Suppressor macrophage treated with lipopolysaccharide for 4 hours (primary cell): Measurements from ENCODE around the gene PMPCA.
"Not testable (repeated sequence)": the region's sequence is repeated elsewhere in the genome, so short reads cannot be mapped to it uniquely, and the experiment has no call there.

Source experiments
- DNase-seq: peaks from one replicate; pipeline ENCODE4 v3.0.0-alpha.2; 2020

The PMPCA gene

DNA sequence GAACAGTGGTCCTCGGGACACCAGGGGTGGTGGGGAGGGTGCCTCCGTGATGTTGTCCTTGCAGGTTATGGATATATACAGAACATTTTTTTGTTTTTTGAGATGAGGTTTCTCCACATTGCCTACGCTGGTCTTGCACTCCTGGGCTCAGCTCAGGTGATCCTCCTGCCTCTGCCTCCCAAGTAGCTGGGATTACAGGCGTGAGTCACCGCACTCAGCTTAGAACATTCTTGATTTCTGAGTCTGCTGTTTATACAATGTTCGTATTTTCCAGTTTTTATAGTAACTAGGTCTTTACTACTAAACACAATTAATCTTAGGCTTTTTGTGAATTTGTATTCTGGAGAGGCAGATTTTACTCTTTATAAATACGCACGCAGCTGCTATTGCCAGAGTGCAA, 6.0 kb downstream of the PMPCA start:
- DNase-seq, result no peak

- DNase-seq, result no peak
Measured at GRCh38 chr9:136416914-136417313, 6.5 kb downstream of the PMPCA start.

DNA sequence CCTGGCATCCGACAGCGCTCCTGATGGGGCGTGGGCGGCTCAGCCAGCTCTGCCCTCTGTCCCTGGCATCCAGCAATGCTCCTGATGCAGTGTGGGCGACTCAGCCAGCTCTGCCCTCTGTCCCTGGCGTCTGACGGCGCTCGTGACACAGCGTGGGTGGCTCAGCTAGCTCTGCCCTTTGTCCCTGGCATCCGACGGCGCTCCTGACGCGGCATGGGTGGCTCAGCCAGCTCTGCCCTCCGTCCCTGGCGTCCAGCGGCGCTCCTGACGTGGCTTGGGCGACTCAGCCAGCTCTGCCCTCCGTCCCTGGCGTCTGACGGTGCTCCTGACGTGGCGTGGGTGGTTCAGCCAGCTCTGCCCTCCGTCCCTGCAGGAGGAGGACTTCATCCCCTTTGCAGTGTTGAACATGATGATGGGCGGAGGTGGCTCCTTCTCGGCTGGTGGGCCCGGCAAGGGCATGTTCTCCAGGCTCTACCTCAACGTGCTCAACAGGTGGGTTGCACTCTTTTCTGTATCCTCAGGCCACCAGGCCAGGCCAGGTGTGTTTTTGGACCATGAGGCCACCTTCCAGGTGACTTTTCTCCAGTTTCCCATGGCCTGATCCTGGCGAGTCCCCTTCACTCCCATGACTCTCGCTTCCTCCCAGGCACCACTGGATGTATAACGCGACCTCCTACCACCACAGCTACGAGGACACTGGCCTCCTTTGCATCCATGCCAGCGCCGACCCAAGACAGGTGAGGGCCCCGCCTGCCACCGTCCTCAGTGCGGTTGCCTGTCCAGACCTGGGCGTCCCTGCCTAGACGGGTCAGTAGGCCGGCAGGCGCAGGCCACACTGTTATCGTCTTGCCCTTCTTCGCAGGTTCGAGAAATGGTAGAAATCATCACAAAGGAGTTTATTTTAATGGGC, 8.0 kb downstream of the PMPCA start:
- no peak for DNase-seq

DNA sequence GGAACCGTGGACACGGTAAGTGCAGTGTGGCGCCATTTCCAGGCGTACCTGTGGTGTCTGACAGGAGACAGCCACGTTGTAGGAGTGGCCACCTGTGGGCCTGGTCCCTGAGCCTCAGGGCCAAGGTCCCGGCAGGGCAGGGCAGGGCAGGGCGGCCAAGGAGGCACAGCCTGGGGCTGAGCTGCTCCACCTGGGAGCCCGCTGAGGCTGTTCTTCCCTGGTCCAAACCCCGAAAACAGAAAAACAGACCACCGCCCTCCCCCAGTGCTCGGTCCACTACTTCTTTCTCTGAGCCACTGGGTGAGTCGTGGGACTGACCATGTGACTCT, 8.6 kb downstream of the PMPCA start:
- DNase-seq, result no peak

DNA sequence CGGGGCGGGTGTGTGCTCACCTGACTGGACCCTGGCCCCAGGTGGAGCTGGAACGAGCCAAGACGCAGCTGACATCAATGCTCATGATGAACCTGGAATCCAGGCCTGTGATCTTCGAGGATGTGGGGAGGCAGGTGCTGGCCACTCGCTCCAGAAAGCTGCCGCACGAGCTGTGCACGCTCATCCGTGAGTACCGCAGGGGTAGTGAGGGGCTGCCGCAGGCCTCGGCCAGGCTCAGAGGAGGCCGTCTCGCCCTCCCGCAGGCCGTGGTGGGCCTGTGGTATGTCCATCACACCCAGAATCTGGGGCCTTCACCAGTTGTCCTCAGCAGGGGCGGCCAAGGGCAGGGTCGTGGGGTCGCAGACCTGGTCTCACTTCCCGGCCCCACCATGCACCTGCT, 11.3 kb downstream of the PMPCA start:
- DNase-seq, result no peak

DNA sequence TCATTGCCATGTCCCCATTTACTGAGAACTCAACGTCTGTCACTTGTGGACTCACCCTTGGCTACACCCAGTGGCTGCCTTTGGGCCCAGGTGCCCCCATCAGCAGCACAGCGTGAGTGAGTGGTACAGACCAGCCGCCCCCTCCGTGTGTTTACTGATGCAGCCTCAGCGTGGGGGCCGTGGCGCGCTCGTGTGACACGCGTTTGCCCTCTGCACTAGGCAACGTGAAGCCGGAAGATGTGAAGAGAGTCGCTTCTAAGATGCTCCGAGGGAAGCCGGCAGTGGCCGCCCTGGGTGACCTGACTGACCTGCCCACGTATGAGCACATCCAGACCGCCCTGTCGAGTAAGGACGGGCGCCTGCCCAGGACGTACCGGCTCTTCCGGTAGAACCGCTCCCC, 12.4 kb downstream of the PMPCA start:
- no peak for DNase-seq

- DNase-seq, result no peak
Measured at GRCh38 chr9:136423432-136424146, 13.1 kb downstream of the PMPCA start.

DNA sequence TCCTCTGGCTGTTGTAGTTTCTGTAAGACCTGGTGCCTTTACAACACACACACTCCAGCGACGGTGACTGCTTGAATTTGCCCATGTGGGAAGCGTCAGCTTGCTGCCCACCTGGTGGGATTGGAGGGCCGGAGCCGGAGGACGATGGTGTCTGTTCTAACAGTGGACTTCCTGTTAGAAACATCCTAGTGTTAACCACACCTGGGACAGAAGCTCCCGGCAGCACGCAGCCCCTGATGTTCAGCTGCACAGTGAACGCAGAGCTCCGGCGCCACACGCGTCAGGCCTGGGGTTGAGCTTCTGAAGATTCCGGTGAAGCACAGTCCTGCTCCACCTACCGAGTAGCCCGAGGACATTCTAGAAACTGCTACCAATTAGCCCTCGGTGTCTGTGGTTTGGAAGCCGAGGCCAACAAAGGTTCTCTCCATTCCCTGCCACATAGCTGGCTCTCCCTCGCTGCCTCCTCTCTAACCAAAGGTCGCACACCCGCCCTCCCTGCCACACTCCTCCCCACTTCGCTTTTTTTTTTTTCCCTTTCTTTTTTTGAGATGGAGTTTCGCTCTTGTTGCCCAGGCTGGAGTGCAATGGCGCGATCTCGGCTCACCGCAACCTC, 14.4 kb downstream of the PMPCA start:
- DNase-seq, result no peak

- not testable (repeated sequence) for DNase-seq
Measured at GRCh38 chr9:136425367-136425766, 14.9 kb downstream of the PMPCA start.

- DNase-seq, result no peak
Measured at GRCh38 chr9:136426787-136427186, 16.3 kb downstream of the PMPCA start.

DNA sequence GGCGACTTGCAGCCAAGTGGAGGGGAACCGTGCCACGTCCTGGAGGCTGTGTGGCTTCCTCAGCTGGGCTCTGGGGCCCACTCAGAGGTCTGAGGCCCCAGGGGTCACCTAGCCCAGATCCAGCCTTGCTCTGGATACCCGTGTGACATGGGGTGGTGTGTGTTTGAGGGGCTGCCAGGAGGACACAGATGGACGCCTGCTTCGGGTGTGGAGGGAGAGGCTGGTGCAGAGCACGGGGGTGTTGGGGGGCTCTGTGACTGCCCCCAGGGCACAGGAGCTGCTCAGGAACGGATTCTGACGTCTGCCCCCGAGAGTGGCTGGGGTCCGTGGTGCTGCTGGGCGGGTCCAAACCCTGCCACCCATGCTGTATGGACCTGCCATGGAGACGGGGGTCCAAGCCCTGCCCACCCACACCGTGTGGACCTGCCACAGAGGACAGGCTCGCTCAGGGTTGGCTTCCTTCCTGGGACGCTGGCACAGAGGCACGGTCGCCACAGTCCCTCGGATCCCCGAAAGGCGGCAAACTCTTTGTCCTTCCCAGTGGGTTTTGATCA, 18.7 kb downstream of the PMPCA start:
- DNase-seq, result no peak

DNA sequence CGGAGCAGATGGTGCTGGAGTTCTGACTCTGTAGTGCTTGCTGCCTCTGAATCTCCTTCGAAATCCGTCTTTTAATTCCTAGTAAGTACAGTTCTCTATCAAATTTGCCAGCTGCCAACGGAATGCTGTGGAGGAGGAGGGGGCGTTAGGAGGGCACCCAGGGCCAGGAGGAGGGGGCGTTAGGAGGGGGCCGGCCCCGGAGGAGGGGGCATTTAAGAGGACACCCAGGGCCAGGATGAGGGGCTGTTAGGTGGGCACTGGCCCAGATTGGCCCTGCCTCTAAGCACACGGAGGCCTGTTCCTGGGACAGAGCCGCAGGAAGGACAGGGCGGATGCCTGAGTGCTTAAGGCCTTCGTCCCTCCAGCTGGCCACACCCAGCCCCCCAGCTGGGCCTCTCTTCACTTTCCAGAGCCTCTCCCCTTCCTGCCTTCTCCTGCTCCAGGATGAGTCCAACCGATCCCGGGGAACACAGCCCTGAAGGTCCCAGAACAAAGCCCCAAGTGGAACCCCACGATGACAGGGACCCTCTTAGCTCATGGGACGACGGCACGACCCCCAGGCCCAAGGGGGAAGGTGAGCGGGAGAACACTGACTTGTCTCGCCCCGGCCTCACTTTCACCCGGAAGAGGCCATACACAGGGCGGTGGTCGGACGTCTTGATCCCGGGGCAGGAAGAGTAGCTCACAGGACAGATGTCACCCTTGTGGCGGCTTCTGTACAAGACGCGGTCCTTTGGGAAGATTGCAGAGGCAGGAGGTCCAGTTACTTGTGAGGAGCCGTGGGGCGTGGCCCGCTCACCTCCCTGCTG, 19.4 kb downstream of the PMPCA start:
- no peak for DNase-seq

GRCh38 chr9:136430588-136431234, 20.3 kb downstream of the PMPCA start:
- DNase-seq, result no peak

- no peak for DNase-seq
Measured at GRCh38 chr9:136431782-136432350, 21.4 kb downstream of the PMPCA start.

- DNase-seq, result no peak
Measured at GRCh38 chr9:136432591-136432990, 22.1 kb downstream of the PMPCA start.

DNA sequence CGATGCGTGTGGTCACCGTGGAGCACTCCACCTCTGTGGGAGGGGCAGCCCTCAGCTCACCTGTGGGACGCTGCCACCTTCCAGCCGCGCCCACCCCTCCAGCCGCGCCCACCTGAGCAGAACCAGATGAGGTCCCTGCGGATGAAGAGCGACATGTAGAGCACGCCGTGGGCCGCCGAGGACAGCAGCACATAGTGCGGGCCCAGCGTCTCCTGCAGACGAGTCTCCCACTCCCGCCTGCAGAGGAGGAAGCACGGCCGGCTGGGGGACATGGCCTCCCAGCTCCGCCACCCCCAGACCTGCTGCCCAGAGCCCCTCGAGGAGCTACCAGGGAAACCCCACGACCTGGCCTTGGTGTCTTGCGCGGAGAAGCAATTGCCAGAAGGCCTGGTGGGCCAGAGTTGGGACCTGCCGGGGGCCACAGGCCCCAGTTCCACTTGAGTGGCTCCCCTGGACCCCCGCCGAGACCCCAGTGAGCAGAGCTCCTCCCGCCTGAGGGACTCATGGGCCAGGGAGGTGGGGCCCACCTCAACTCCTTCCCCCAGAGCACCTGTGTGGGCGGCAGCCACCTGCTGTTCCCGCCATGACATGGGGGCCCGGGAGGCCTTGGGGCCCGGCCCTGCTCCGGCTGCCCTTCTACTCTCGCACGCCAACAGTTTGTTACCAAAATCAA, 22.7 kb downstream of the PMPCA start:
- DNase-seq, result no peak

DNA sequence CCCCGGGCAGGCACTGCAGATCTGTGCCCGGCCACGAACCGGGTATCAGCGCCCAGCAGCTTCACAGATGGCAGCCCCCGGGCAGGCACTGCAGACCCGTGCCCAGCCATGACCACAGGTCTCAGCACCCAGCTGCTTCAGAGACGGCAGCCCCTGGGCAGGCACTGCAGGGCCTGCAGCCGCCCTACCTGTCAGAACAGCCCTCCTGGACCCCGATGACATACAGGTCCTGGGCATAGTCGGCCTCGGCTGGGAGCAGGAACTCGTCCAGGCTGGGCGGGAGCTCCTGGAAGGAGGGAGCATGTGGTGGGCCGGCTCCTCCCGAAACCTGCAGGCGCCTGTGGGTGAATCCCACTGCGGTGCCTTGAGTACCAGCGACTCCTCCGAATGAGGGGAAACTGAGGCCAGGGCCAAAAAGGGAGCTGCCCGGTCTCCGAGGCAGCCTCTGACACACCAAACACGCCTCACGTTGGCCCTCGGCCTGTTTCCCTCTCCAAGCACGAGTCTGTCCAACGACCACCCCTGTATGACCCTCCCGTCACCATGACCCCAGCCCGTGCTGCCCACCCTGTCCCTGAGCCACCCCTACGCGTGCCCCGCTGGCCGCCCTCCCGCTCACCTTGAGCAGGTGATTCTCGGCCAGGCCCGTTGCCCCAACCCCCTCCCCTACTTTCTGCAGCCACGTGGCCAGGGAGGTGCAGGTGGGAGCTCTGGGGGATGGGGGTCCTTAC, 23.6 kb downstream of the PMPCA start:
- DNase-seq, result no peak

- DNase-seq, result no peak
Measured at GRCh38 chr9:136434580-136435169, 24.2 kb downstream of the PMPCA start.

GRCh38 chr9:136436055-136436634, 25.7 kb downstream of the PMPCA start:
- DNase-seq, result no peak

- DNase-seq, result no peak
Measured at GRCh38 chr9:136437430-136437829, 27.0 kb downstream of the PMPCA start.
